ENCODE results near the gene CNP. TPM values are rescaled to one million over a fixed set of nuclear protein-coding genes. Genes with fewer than 3 reads are reported as not detected.

Gene CNP
- total RNA-seq, 1 donor from 2014 or later: 54.0 TPM

GRCh38 chr17:41985919-41986318, 19.3 kb downstream of the CNP start:
- Histone ChIP-seq H3K27me3 (no peaks in the 10 kb centered on the region), H3K4me1 (peaks cover 10% of the 10 kb centered on the region), H3K36me3 (peaks cover 0 to 81% of the 10 kb centered on the region in 2 donors), H3K4me3 (no peak overlapping the region), H3K27ac (no peak overlapping the region), H3K9me3 (no peaks in the 10 kb centered on the region)
- DNase-seq (ENCODE audit: extremely low spot score in 2 of 2): no peak
- intact Hi-C loops (cut with DNase I): no loop called here
- TF ChIP-seq POLR2AphosphoS5 (IDR thresholded peaks at IDR 0.05; ENCODE audit: insufficient read depth in 1 of 2, low read depth in 1 of 2) (no peak), POLR2A (IDR thresholded peaks at IDR 0.05) (no peak)
- TF ChIP-seq, protein P1, sequence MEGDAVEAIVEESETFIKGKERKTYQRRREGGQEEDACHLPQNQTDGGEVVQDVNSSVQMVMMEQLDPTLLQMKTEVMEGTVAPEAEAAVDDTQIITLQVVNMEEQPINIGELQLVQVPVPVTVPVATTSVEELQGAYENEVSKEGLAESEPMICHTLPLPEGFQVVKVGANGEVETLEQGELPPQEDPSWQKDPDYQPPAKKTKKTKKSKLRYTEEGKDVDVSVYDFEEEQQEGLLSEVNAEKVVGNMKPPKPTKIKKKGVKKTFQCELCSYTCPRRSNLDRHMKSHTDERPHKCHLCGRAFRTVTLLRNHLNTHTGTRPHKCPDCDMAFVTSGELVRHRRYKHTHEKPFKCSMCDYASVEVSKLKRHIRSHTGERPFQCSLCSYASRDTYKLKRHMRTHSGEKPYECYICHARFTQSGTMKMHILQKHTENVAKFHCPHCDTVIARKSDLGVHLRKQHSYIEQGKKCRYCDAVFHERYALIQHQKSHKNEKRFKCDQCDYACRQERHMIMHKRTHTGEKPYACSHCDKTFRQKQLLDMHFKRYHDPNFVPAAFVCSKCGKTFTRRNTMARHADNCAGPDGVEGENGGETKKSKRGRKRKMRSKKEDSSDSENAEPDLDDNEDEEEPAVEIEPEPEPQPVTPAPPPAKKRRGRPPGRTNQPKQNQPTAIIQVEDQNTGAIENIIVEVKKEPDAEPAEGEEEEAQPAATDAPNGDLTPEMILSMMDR (IDR thresholded peaks at IDR 0.05): no peak

- H3K4me1 ChIP-seq: peaks cover 10% of the 10 kb centered on the region
- H3K4me3 ChIP-seq: no peak overlapping the region
- H3K27ac ChIP-seq: no peak overlapping the region
Measured at GRCh38 chr17:41986634-41987033, 20.0 kb downstream of the CNP start.

DNA sequence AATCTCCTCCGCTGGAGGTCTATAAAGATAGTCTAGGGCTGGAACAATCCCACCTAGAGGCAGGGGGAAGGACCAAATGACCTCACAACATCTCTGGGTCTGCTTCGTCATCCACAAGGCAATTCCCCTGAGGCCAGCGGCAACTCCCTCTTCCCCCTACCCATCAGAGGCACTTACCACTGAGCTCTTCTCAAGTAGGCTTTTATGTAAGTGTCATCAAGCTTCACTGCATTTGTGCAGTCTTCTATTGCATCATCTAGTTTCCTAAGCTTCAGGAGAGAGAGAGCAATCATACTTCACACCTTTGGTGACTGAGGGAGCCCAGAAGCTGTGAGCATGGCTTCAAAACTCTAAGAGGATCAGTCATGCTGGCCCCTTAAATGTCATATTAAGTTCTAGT, 21.0 kb downstream of the CNP start:
- Histone ChIP-seq H3K4me1 (peaks cover 3% of the 10 kb centered on the region), H3K27me3 (no peaks in the 10 kb centered on the region), H3K36me3 (peaks cover 0 to 82% of the 10 kb centered on the region in 2 donors), H3K4me3 (no peak overlapping the region), H3K27ac (no peak overlapping the region), H3K9me3 (no peaks in the 10 kb centered on the region)
- DNase-seq (ENCODE audit: extremely low spot score in 2 of 2): no peak
- intact Hi-C loops (cut with DNase I): no loop called here
- TF ChIP-seq POLR2AphosphoS5 (IDR thresholded peaks at IDR 0.05; ENCODE audit: insufficient read depth in 1 of 2, low read depth in 1 of 2) (no peak), POLR2A (IDR thresholded peaks at IDR 0.05) (no peak)
- TF ChIP-seq, protein P1 (IDR thresholded peaks at IDR 0.05): no peak

More at GRCh38 chr17:41986634-41987033, 20.0 kb downstream of the CNP start:
- TF ChIP-seq POLR2A (IDR thresholded peaks at IDR 0.05) (no peak), POLR2AphosphoS5 (IDR thresholded peaks at IDR 0.05; ENCODE audit: insufficient read depth in 1 of 2, low read depth in 1 of 2) (no peak)
- TF ChIP-seq, protein P1 (IDR thresholded peaks at IDR 0.05): no peak
- intact Hi-C loops (cut with DNase I): no loop called here
- DNase-seq (ENCODE audit: extremely low spot score in 2 of 2): no peak
- no peaks in the 10 kb centered on the region for H3K9me3 ChIP-seq
- no peaks in the 10 kb centered on the region for H3K27me3 ChIP-seq
- peaks cover 0 to 79% of the 10 kb centered on the region in 2 donors for H3K36me3 ChIP-seq

- H3K27ac ChIP-seq: no peak overlapping the region
- H3K4me1 ChIP-seq: no peaks in the 10 kb centered on the region
- H3K27me3 ChIP-seq: no peaks in the 10 kb centered on the region
- H3K9me3 ChIP-seq: no peaks in the 10 kb centered on the region
- peaks cover 0 to 84% of the 10 kb centered on the region in 2 donors for H3K36me3 ChIP-seq
- DNase-seq (ENCODE audit: extremely low spot score in 2 of 2): no peak
- TF ChIP-seq, protein P1 (IDR thresholded peaks at IDR 0.05): no peak
- TF ChIP-seq POLR2AphosphoS5 (IDR thresholded peaks at IDR 0.05; ENCODE audit: insufficient read depth in 1 of 2, low read depth in 1 of 2): no peak
- no peak for TF ChIP-seq POLR2A (IDR thresholded peaks at IDR 0.05)
- no peak overlapping the region for H3K4me3 ChIP-seq
- intact Hi-C loops (cut with DNase I): no loop called here
Measured at GRCh38 chr17:41988418-41988817, 21.8 kb downstream of the CNP start.

DNA sequence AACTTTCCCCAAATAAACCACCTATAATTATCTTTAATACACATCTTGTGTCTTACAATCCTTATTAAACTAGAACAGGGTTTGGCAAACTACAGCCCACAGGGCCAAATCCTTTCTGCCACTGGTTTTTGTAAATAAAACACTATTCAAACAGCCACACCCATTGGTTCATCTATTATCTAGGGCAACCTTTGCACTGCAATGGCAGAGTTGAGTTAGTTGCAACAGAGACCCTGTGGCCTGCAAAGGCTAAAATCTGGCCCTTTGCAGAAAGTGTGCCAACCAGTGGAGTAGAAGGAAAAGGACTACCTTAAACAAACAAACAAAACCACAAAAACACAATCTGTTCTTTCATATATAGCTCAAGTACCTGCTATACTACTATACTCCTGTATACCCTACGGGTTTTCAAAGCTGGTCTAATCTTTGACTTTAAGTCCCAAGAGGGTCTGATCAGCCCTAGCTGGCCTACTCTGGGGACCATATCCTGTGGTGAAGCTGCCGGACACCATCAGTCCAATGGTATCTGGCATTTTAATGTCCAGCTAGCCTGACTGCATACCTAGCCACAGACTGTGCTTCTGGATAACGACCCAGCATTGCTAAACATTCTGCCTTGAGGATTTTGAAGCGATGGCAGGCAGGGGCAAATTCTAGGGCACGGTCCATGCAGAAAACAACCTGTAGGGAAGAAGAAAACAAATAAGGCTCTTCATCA, 23.3 kb downstream of the CNP start:
- Histone ChIP-seq H3K27me3 (no peaks in the 10 kb centered on the region), H3K4me1 (no peaks in the 10 kb centered on the region), H3K27ac (no peak overlapping the region), H3K4me3 (no peak overlapping the region), H3K36me3 (peaks cover 0 to 86% of the 10 kb centered on the region in 2 donors), H3K9me3 (no peaks in the 10 kb centered on the region)
- intact Hi-C loops (cut with DNase I): no loop called here
- no peak for DNase-seq (ENCODE audit: extremely low spot score in 2 of 2)
- TF ChIP-seq POLR2A (IDR thresholded peaks at IDR 0.05): no peak
- TF ChIP-seq, protein P1 (IDR thresholded peaks at IDR 0.05): no peak
- TF ChIP-seq POLR2AphosphoS5 (IDR thresholded peaks at IDR 0.05; ENCODE audit: insufficient read depth in 1 of 2, low read depth in 1 of 2): no peak

Measured in vagina (tissue), 2 donors.